Heart right ventricle (tissue), 16 donors: ENCODE results near the gene ZNF488. TPM values are rescaled to one million over a fixed set of nuclear protein-coding genes. Genes with fewer than 3 reads are reported as not detected.

ENCODE experiments used
- ATAC-seq, 8 donors: fragments of 200-7000 bp; cut with Tn5 transposase; one replicate each; pipeline ENCODE4 v1.9.1; 2020; ENCODE audit warnings: mild to moderate bottlenecking in 8 of 8, moderate library complexity in 8 of 8, moderate number of reproducible peaks in 1 of 8
- DNase-seq, 2 donors: peaks; one replicate each; pipeline ENCODE4 v3.0.0-alpha.2; 2020
- H3K27ac ChIP-seq, 10 donors: fragments of 200-600 bp; sonication (generic) in 2 of 10; one replicate each; pipeline versions ENCODE4 v1.5.0 to v1.8.0; 2020 to 2022; ENCODE audit warnings: mild to moderate bottlenecking in 3 of 10
- H3K27me3 ChIP-seq, 7 donors: fragments of 200-600 bp; one replicate each; pipeline ENCODE4 v1.8.0; 2021 to 2022; ENCODE audit warnings: mild to moderate bottlenecking in 2 of 7
- H3K36me3 ChIP-seq, 9 donors: fragments of 200-600 bp; sonication (generic) in 1 of 9; one replicate each; pipeline versions ENCODE4 v1.5.0 to v1.8.0; 2020 to 2022; ENCODE audit warnings: mild to moderate bottlenecking in 2 of 9
- H3K4me1 ChIP-seq, 9 donors: fragments of 200-600 bp; sonication (generic) in 1 of 9; one replicate each; pipeline versions ENCODE4 v1.5.0 to v1.8.0; 2020 to 2022; ENCODE audit warnings: mild to moderate bottlenecking in 4 of 9
- H3K4me3 ChIP-seq, 10 donors: fragments of 200-600 bp; sonication (generic) in 2 of 10; one replicate each; pipeline versions ENCODE4 v1.5.0 to v1.8.0; 2020 to 2022; ENCODE audit warnings: mild to moderate bottlenecking in 7 of 10, moderate library complexity in 2 of 10
- H3K9me3 ChIP-seq, 11 donors: fragments of 200-600 bp in 10 of 11; sonication (generic) in 2 of 11; one replicate each; pipeline versions ENCODE4 v1.5.0 to v1.8.0; 2013 to 2022; ENCODE audit warnings: mild to moderate bottlenecking in 2 of 11, control low read depth in 1 of 11, moderate library complexity in 1 of 11
- CTCF ChIP-seq, 9 donors: fragments of 200-600 bp; sonication (generic) in 2 of 9; IDR thresholded peaks; one replicate each; pipeline versions ENCODE4 v1.5.0 to v1.8.0; 2021 to 2022; ENCODE audit warnings: antibody characterized with exemption in 9 of 9, mild to moderate bottlenecking in 5 of 9, moderate library complexity in 1 of 9
- WGBS, 2 donors: extraction: QIAGEN DNeasy Blood & Tissue Kit; methylation state at CpG; one replicate each; pipeline ENCODE4 v1.1.7; 2013; ENCODE audit warnings: inconsistent platforms in 1 of 2; 5-methylcytosine and 5-hydroxymethylcytosine counted together
- intact Hi-C, 10 donors: fragments of 100-400 bp; cut with DNase I; formaldehyde crosslinking; loops; one replicate each; pipeline versions ENCODE4 v1.11.1 to v1.14.2; 2022
- polyA plus RNA-seq, 2 donors: library from polyadenylated mRNA; stranded (reverse); fragments of 200-250 nt; gene quantifications; one replicate each; pipeline ENCODE4 v1.2.3, GENCODE V29; 2013
- total RNA-seq, 10 donors: library from RNA; stranded (reverse); fragmentation: NEBNext Ultra II Directional in 3 of 10; extraction: Animal tissue kit (Norgen Biotek cat#: 25700) in 3 of 10; gene quantifications; one replicate each; pipeline versions ENCODE4 v1.2.1 to v1.2.4, GENCODE V29; 2021 to 2023
- donor health status: Arrhythmogenic right ventricular cardiomyopathy.
- donor health status: ischemic (EF 13 %, LVEDD 7.1; RV severe dilation, severe dysfunction).
- donor health status: healthy with polysubstance abuse.
- donor health status: DM: no; HTN: yes; CAD: no.
- donor health status: DM: no; HTN: no; CAD: no.
- donor health status: ischemic (EF 25% LVEDD 6.9; RV normal size, moderate dysfunction).
- donor health status: ischemic (EF 25% LVEDD 5.7; RV mildly dilated, moderate dysfunction).
- donor health status: healthy.
- donor health status: DM: yes; HTN: yes; CAD: no.
- donor health status: Ischemic cardiomyopathy.
- donor health status: ischemic (EF 35%, LVEDD 5.7; RV mildly dilated, moderate dysfunction).
- donor health status: nonischemic (EF 11% LVEDD 7.7; RV severe dilation, severe dysfunction).
- donor health status: DM: yes; HTN: yes; CAD: no.
- donor health status: PGD.
- donor health status: ischemic (EF 29% LVEDD 5.4; RV normal size, mild dysfunction).
- donor health status: nonischemic (EF 23%, LVEDD 6.1; RV moderate dilation, normal function).

Gene ZNF488
- total and polyA plus RNA-seq, 12 donors: 0.05 to 0.14 (median 0.09) TPM; not detected in 7

GRCh38 chr10:47351899-47352815 is 31.9 kb downstream of the ZNF488 start:
- H3K36me3 ChIP-seq: no peaks in the 10 kb centered on the region
- H3K4me1 ChIP-seq: no peaks in the 10 kb centered on the region
- H3K4me3 ChIP-seq: no peak overlapping the region
- DNase-seq (no peak), ATAC-seq (no peak)
- no peak overlapping the region for H3K27ac ChIP-seq
- H3K27me3 ChIP-seq: no peaks in the 10 kb centered on the region
- no peak for TF ChIP-seq CTCF (IDR thresholded peaks at IDR 0.05)
- 78 to 80% methylated on average over 14 of the region's 14 CpGs for WGBS, 2 donors
- intact Hi-C loops: no loop called here
- H3K9me3 ChIP-seq: no peaks in the 10 kb centered on the region

- no peaks in the 10 kb centered on the region for H3K9me3 ChIP-seq
- WGBS, 2 donors: 92 to 97% methylated on average over 39 of the region's 39 CpGs
- no peak for TF ChIP-seq CTCF (IDR thresholded peaks at IDR 0.05)
Observed at GRCh38 chr10:47350671-47351640, 33.1 kb downstream of the ZNF488 start.

GRCh38 chr10:47349941-47350371 is 34.1 kb downstream of the ZNF488 start:
- no peaks in the 10 kb centered on the region for H3K9me3 ChIP-seq
- no peak for TF ChIP-seq CTCF (IDR thresholded peaks at IDR 0.05)
- intact Hi-C loops: no loop called here
- H3K4me1 ChIP-seq: no peaks in the 10 kb centered on the region
- no peaks in the 10 kb centered on the region for H3K27me3 ChIP-seq
- no peaks in the 10 kb centered on the region for H3K36me3 ChIP-seq
- no peak overlapping the region for H3K4me3 ChIP-seq
- no peak for ATAC-seq
- WGBS, 2 donors: 95 to 96% methylated on average over 31 of the region's 31 CpGs
- DNase-seq: no peak
- H3K27ac ChIP-seq: no peak overlapping the region

More at GRCh38 chr10:47350671-47351640, 33.1 kb downstream of the ZNF488 start:
- intact Hi-C loops: no loop called here
- Histone ChIP-seq H3K36me3 (no peaks in the 10 kb centered on the region), H3K27me3 (no peaks in the 10 kb centered on the region), H3K27ac (no peak overlapping the region), H3K4me1 (no peaks in the 10 kb centered on the region), H3K4me3 (no peak overlapping the region)
- DNase-seq (no peak), ATAC-seq (no peak)

GRCh38 chr10:47349516-47349915 is 34.6 kb downstream of the ZNF488 start:
- Histone ChIP-seq H3K36me3 (no peaks in the 10 kb centered on the region), H3K4me1 (no peaks in the 10 kb centered on the region), H3K27ac (no peak overlapping the region), H3K4me3 (no peak overlapping the region), H3K27me3 (no peaks in the 10 kb centered on the region), H3K9me3 (no peaks in the 10 kb centered on the region)
- WGBS, 2 donors: 93 to 95% methylated on average over 22 of the region's 22 CpGs
- ATAC-seq: no peak
- intact Hi-C loops: no loop called here
- TF ChIP-seq CTCF (IDR thresholded peaks at IDR 0.05): no peak
- no peak for DNase-seq
